GM18909 (cell line): ENCODE data around the gene TTC28.

ENCODE experiments used
- ATAC-seq: cut with Tn5 transposase; IDR thresholded peaks from one replicate; pipeline ENCODE4 v1.9.1; 2021; ENCODE audit warnings: mild to moderate bottlenecking; ENCODE audit not compliant: unreplicated experiment, poor library complexity

TTC28 gene

GRCh38 chr22:28006271-28006670, 673.4 kb downstream of the TTC28 start:
- ATAC-seq: no peak

DNA sequence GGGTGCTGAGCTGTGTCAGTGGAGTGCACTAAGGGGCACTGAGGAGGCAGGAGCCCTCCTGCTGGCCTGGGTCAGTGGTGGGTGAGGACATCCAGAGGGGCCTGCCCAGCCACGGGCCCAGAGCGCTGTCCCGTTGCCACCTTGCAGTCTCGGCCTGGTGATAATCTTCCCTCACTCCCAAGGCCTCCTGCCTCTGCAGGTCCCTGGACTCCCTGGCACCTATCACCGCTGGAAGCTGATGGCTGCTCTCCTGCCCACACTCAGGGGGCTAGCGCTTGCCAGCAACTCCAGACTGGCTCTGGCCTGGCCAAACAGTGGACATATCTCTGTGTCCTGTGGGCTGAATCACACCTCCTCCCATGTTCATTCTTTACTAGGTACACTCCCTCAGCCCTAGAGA, 674.1 kb downstream of the TTC28 start:
- no peak for ATAC-seq

- ATAC-seq: no peak
Observed at GRCh38 chr22:28004021-28004420, 675.6 kb downstream of the TTC28 start.

- no peak for ATAC-seq
Observed at GRCh38 chr22:28002863-28003565, 676.6 kb downstream of the TTC28 start.

DNA sequence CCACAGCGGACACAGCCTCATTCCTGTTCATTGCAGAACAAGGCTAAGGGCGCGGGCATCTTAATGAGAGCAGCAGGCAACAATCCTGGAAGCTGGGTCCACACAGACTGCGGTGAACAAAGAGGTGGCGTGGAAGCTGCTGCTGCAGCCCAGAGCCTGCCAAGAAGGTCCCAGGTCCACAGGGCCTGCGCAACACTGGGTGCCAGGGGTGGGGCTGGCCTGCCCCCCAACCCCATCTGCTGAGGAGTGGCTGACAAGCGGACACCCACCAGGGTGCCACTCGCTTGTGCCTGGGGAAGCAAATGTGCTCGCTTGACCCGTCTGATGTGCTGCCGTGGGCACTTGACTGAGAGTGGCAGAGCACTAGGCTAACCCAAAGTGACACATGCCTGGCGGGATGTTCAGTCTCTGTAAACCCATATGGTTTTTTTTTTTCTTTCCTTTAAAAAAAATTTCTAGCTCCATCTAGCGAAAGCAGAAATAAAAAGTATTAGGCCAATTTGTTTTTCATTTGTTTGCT, 677.4 kb downstream of the TTC28 start:
- no peak for ATAC-seq

- no peak for ATAC-seq
Observed at GRCh38 chr22:28001171-28001835, 678.3 kb downstream of the TTC28 start.

- no peak for ATAC-seq
Observed at GRCh38 chr22:28000361-28000760, 679.3 kb downstream of the TTC28 start.

DNA sequence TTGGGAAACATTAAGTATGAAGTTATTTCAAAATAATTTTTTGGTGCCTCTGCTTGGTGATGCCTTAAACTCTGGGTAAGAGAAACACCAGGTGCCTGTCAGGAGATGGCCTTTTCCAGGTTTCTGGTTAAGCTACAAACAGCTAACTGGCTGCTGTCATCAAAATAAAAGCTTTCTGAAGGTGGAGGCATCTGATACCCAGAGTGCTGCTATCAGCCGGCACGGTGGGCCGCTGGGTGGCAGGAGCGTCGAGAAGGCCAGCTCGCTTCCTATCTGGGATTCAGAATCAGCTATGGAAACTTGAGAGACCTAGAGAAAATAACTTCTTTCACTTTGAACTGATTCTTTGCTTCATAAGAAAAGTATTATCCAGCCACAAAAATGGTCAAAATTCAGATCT, 679.8 kb downstream of the TTC28 start:
- ATAC-seq: no peak

- no peak for ATAC-seq
Observed at GRCh38 chr22:27998511-27999410, 680.9 kb downstream of the TTC28 start.

- ATAC-seq: no peak
Observed at GRCh38 chr22:27997538-27997937, 682.1 kb downstream of the TTC28 start.

DNA sequence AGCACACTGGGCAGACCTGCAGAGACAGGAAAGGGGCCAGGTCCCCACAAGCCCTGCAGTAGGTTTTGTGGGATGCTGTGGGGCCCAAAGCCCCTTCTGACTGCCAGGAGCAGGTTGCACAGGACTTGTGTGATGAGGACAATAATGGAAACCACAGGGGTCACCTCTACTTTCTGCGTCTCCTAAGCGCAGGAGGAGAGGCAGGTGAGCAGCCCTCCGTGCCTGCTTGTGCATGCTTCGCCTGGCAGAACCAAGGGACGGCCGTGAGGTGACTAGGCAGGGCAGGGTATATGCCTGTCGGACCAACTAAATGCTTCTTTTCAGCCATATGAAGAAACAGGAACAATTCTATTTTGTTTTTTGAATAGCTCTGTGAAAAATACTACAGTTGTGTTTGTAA, 682.7 kb downstream of the TTC28 start:
- no peak for ATAC-seq

- ATAC-seq: no peak
Observed at GRCh38 chr22:27996529-27996925, 683.1 kb downstream of the TTC28 start.

GRCh38 chr22:27995801-27996528, 683.7 kb downstream of the TTC28 start:
- ATAC-seq: no peak

- ATAC-seq: no peak
Observed at GRCh38 chr22:27994481-27995331, 684.9 kb downstream of the TTC28 start.

- ATAC-seq: no peak
Observed at GRCh38 chr22:27993774-27994350, 685.8 kb downstream of the TTC28 start.

- ATAC-seq: no peak
Observed at GRCh38 chr22:27993201-27993635, 686.4 kb downstream of the TTC28 start.

GRCh38 chr22:27992294-27993165, 687.1 kb downstream of the TTC28 start:
- ATAC-seq: no peak
